Measurements from ENCODE around the gene TUBE1.
"Not testable (repeated sequence)": the region's sequence is repeated elsewhere in the genome, so short reads cannot be mapped to it uniquely, and the experiment has no call there.

TUBE1 gene

DNA sequence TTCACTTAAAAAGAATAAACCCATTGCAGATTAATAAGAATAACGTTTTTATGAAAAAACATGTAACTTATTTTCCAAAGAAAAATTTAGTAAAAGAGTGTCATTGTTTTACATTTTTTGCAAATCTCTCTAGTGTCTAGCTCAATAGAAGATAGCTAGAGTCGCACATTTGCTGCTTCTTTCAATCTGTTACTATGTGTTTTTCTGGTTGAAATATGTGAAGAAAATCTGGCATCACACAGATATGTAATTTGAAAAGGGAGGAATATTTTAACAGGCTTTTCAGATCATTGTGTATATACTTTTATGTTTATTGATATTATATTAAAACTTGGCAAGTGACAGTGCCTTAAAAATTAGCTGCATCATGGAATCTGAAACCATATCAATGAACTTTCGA, 24.3 kb downstream of the TUBE1 start:
- DNase-seq, result no peak

DNA sequence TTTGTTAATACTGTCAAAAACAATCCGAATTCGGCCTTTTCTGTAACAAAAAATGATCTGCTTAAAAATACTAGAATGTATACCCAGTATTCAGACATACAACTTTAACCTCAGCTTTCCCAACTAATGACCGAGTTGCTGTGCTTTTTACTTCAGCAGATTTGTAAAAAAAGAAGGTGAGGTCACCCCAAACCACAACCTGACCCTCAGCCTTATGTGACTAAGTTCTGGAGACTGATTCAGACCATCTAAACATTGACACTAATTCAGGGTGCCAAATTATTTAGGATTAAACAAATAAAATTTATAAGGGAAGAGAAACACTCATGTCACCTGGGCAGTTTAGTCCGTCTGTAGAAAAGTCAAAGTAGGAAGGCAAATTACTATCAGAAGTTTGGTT, 25.7 kb downstream of the TUBE1 start:
- DNase-seq, result no peak

DNA sequence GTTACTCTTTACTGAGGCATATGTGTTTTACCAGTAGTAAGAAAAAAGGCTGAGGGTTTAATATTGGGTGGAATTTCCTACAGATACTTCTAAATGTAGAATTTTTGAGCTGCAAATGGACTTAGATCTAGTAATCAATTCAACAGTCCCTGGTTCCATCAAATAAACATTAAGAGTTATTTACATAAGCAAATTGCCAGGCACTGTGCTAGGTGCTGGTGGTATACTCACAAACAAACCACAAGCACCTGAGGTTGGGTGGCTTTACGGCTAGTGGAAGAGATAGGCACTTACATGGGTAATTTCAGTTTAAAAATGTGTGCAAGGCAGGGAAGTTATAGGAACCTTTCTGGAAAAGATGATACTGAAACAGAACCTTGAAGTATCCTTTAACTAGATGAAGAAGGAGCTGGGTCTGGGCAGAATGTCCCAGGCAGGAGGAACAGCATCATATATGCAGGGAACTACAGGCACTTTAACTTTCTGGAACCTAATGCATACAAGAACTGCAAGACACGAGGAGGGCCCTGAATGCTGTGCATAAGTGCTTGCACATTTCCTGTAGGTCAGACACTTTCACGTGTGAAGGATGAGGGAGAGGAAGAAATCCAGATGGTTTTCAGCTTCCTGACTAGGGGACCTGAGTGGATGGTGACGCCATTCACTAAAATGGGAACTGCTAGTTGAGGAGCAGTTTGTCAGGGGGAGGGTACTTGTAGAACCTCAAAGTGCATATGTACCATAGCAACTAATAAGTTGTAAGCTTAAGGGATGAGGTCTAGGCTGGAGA, 28.8 kb downstream of the TUBE1 start:
- no peak for DNase-seq

DNA sequence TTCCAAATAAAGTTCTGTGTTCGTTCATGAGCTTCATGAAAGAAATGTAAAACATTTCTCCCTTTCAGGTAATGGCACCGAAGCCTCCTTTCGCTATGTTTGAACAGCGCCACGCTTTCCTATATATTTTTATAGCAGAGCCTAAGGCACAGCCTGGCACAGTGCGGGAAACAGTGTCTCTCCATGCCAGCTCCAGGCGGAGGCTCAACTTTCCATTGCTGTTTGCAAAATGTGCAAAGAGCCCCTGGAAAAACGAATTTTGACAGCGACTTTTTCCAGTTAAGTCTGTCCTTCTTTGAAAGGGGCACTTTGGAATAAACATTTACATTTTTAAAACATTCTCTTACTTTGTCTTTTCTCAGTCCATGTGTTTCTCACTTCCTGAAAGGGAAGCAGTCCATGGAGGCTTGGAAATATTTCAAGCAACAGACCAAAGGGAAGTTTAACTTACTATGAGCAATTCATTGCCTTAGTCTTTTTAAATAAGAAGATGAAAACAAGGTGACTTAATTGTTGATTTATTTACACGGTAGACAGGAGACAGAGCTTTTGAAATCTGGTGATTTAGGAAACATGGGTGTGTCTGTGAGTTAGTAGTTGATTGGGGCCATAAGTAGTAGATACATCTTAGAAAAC, 32.6 kb downstream of the TUBE1 start:
- DNase-seq, result no peak

DNA sequence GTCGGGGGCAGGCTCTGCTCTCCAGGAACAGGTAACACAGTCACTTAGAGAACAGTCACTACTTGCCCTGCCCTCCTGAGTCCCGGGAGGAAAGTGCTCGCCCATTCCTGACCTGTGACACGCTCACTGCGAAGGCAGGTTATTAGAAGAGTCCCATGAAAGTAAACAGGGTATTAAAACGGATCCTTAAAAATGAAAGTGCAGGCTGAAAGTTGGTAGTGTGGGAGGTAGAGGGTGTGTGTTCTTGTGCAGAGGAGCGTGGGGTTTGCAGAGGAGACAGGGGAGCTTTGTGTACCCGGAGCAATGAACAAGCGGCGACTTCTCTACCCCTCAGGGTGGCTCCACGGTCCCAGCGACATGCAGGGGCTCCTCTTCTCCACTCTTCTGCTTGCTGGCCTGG, 33.3 kb downstream of the TUBE1 start, which contains the start of gene CCN6:
Gene CCN6 (plus strand): TSS at position 104 of the 400 bp plus-strand sequence. CDS start 254 bp downstream, at position 358.
- DNase-seq, result no peak

DNA sequence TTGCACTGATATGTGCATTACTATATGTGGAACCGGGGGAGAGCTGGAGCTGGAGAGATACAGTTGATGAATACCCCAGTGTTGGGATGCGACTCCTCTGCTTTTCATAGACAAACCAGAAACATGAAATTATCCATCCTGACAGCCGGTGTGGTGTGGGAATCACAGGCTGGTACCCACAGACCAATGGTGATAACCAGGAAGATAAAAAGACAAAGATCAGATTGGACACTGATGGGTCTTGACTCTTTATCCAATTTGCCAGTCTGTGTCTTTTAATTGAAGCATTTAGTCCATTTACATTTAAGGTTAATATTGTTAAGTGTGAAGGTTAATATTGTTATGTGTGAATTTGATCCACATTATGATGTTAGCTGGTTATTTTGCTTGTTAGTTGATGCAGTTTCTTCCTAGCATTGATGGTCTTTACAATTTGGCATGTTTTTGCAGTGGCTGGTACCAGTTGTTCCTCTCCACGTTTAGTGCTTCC, 36.0 kb downstream of the TUBE1 start:
- DNase-seq, result not testable (repeated sequence)

DNA sequence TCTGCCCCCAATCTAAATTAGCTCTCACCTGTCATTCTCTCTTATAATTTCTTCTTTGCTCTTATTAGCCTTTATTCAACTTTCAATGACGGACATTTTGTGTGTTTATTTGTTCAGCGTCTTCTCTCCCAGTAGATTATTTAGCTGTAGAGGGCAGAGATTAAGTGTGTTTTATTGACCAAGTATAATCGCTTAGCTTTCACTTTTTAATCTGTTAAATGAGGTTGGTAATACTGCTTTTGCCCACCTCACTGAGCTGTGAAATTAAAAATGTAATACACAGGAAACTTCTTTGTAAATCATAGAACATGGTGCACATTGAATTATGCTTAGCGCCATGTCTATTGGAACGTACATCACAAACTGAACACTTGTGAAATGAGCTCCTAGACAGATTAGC, 36.9 kb downstream of the TUBE1 start:
- no peak for DNase-seq

DNA sequence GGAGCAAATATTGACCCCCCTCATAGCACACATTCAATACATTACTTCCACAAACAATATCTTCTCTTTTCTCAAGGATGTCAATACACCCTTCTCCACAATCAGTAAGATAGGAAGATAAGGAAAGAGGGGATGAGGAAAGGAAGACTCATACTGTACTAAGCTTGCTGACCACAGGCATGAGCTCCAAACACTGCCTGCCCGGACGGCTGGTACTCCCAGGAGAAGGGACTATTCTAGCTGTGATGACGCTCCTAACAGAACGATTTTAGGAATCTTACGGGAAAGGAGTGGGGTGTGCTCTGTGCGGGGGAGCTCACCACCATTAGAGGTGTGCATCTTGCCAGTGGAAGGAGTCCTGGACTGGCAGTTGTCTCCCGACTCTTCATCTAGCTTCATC, 37.3 kb downstream of the TUBE1 start:
- no peak for DNase-seq

DNA sequence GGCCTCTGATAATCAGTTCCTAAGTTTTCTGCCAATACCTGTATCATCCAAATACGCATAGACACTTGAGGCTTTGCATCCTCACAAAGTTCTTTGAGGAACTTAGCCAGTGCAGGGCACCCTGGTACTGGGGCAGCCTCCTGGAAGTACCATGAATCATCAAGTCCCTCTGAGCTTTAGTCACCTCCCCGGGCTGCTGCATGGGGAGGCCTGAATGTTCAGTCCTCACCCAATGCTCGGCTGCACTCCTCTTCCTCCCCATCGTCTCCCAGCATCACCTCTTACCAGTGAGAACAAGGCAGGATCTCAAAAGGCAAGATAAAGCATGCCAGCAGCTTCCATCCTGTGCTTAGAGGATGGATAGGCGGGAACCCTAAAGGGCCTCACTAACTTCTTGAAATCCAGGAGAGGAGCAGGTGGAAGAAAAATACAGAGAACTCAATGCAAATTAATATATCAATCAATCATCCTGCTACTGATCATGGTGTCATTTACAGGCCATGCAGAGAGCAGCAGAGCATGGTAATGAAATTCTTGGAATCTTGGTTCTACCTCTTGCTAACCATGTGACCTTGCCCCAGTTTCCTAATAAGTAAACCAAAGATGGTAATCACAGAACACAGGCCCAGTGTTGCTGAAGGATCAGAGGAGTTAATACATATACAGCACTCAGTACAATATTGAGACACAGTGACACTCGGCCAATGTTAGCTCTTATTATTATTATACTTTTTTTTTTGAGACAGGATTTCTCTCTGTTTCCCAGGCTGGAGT, 38.1 kb downstream of the TUBE1 start:
- no peak for DNase-seq

DNA sequence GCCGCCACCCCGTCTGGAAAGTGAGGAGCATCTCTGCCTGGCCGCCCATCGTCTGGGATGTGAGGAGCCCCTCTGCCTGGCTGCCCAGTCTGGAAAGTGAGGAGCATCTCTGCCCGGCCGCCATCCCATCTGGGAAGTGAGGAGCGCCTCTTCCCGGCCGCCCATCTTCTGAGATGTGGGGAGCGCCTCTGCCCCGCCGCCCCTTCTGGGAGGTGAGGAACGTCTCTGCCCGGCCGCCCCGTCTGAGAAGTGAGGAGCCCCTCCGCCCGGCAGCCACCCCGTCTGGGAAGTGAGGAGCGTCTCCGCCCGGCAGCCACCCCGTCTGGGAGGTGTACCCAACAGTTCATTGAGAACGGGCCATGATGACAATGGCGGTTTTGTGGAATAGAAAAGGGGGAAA, 39.8 kb downstream of the TUBE1 start:
- DNase-seq, result not testable (repeated sequence)

DNA sequence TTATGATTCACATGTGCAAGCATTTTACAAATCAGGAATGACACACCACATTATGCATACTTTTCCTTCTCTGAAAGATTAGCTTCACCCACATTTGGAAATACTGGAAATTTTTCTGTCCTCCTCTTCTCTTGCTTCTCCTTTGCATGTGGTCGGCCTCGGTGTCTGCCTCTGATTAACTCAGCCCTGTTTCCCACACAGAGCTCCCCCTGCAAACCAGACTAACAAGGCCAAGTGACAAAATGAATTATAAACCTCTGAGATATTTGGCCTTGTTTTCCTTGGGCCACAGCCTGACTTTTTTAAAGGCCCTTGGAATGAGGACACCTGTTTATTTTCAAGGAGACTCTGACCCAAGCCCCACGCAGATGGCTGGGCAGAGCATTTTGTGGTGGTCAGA, 42.4 kb downstream of the TUBE1 start:
- DNase-seq, result no peak

DNA sequence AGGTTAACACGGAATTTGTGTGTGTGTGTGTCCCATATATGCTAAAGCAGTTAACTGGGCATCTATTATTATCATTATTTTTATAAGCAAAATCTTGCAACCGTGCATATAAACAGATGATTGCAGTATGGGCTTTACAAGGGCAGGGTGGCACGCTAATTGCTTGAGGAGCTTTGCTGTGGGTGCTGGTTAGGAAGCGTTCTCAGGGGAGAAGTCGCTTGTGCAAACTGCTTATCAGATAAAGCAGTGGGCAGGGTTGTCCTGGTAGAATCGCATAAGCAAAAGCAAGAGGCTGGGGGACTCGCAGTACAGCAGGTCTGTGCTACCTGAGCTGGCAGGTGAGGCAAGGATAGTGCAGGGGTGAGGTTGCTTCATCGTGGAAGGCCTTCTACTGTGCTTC, 43.1 kb downstream of the TUBE1 start:
- DNase-seq, result no peak

DNA sequence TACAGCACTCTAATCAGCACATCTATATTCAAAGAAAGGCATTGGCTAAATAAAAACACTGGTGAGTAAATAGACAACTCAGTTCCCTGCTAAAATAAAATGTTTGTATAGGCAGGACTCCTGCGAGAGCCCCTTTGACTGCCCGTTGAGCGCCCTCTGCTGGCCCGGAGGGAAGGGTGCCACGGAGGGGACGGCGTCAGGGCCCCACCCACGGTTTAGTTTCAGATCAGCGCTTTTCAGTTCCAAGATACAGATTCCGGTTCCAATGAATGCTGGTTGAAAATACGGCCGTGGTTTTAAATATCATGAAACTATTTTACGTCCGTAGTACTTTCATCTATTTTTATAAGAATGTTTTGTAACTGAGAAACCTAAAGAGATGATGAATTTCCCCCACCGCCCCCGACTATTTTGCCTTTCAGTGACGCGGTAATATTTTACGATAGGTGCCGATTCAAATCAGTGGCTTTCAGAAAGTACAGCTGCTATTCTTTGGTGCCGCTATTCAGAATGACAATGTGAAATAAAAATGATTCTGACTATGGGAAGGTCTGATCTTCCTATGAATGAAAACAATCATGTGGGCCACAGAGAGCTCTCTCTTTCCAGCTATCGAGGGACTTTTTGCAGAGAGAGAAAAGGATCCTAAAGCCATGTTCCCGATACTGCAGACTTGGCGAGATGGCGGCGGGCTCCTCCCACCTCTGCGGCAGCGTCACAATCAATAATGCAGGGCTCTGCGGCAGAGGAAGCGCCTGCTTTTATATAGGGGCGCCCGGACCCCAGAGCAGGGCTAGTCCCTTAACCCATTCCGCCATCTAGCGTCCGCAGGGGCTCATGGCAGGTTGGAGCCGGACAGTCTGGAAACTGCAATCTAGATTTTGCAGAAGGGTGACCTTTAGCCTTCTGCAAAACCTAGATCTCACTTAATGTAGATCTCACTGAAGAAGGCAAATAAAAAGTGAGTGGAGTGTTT, 44.0 kb downstream of the TUBE1 start:
- peak; percentile 94 for DNase-seq

DNA sequence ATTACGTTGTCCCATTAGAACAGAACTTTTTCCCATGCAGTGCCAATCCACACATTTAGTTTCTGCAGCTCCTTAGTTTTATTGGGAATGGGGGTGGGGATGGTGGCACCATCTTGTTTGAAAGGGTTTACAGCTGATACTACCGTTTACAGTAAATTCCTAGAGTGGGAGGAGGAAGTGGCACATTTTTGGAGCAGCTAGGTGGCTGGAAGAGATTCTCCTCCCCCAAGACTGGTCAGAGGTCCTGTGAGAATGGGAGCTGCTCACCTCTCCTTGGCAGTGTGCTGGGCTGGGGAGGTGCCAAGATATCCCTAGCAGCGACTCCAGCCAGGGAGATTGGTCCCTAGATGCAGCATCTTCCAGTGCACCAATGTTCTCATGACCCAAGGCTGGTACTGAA, 45.7 kb downstream of the TUBE1 start:
- DNase-seq, result no peak

DNA sequence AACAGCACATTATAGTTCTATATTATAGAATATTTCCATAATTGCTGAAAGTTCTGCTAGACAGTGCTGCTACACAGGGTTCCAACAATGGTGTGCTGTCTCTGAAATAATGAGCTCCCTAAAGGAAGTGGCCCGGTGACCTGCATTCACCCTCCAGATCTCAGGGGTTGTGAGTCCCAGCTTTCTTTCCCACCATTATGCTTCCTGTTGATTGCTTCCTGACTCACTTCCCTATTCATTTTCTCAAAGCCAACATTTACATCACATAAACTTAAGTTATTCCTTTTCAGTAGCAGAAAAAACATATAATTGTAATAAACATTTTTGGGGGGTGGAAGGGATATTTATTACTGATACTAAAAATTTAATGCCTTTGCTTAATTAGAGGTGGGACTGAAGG, 46.3 kb downstream of the TUBE1 start:
- DNase-seq, result no peak

DNA sequence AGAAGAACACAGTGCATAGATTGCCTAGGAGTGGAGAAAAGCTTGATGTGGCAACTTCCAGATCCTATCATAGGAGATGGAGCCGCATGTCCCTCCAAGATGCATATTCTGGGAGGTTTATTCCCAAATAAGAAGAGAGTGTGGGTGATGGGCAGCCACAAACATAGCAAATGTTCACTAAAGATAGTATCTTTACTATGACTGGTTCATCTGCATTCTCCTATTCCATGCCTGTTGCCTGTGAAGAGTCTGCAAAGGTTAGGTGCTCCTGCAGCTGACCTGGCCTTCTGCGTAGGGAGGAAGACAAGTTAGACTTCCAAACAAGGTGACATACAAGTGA, 47.9 kb downstream of the TUBE1 start:
- DNase-seq, result no peak

DNA sequence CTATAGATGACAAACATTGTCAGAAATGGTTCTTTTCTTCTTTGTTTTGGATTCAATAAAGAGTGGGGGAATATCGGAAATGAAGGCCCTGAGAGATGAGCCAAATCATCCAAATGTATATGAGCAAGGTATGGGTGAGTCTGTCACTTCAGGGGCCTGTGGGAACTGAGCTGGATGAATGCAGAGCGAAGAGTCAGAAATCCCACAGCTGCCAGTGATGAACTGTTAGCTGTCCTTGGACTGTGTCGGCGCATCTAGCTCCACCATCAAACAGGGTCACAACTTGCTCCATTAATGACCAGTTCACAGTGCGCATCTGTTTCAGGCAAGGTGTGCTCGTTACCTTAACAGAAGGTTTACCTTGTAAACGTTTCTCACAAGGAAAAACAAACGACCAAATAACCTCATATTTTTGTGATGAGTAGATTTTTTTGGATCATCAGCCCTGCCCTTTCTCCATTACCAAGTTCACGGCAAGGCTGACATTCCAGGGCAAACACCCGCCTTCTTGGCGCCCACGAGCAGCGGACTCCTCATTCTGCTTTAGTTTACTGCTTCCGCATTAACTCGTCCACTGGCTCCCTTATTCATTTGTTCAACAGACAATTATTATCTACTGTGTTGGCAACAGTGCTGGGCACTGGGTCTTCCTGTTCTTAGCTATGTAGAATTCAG, 48.4 kb downstream of the TUBE1 start:
- DNase-seq, result no peak

DNA sequence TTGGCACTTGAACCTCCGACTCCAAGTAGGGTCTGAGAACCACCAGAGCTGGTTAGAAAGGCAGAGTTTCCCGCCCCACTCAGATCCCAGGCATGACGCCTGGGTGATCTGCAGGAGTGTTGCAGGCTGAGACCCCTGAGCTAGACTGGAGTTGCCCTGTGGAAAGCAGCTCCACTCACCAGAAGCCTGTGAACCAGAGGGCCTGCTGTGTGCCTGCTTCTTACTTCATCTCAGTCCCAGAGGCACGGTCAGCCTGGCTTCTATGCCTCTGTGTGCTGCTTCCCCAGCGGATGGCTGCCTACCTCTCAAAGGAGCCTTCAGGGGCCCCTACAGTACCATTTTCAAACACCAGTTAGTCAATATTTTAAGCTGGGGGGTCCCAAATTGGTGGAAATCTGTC, 49.0 kb downstream of the TUBE1 start:
- no peak for DNase-seq

DNA sequence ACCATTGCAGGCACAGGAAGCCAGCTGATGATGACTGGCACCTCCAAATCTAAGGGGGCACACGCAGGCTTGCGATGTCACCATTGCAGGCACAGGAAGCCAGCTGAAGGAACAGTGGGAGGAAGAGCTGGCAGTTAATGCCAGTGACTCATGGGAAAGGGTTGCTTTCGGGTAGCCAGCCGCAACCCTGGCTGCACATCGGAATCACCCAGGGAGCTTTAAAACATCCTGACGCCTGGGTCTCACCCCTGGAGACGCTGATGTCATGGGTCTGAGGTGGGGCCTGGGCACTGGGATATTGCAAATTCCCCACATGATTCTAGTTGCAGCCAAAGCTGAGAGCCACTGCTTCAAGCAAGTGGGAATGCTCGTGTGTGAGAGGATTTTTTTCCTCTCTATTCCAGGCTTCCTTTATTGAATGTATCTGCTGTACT, 49.5 kb downstream of the TUBE1 start:
- no peak for DNase-seq

DNA sequence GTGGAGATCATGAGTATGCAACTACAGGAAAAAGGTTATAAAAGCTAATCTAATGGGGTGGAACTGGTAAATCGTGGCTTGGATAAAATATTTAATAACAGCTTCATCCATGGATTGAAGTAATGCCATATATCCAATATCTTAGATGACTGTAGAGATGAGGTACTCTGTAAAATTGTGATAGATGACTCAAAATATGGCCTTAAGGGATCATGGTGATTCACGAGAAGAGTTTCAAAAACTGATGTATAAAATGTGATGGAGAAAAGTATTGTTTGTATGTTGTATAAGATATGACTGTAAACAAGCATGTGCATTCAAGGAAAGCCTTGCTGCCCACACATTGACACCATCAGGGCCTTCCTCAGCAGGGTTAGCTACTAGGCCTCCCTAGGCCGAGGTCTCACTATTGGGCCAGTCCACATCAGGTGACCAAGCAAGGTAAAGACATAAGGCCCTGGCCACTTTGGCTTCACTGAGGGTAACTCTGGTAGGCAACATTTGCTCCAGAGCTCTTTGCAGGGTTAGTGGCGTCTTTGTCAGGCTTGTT, 51.1 kb downstream of the TUBE1 start:
- DNase-seq, result no peak

DNA sequence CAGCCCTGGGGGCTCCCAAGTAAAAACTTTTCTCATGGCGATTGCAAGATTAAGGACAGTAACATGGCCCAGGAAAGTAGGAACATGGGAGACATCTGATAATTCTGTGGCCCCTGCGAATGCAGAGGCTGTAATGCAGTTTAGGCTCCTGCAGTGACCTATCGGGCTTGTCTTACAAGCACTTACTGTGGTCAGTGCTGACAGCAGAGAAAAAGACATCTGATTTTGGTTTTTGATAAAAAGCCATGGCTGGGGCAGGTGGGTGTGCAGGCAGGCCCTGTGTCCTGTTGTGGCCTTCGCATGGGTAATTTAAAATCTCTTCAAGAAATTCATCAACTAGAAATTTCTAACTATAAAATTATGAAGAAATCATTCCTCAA, 52.7 kb downstream of the TUBE1 start:
- no peak for DNase-seq

All from left hindlimb (tissue), 1 donor.